ENCODE data around the gene GPR107.

DNA sequence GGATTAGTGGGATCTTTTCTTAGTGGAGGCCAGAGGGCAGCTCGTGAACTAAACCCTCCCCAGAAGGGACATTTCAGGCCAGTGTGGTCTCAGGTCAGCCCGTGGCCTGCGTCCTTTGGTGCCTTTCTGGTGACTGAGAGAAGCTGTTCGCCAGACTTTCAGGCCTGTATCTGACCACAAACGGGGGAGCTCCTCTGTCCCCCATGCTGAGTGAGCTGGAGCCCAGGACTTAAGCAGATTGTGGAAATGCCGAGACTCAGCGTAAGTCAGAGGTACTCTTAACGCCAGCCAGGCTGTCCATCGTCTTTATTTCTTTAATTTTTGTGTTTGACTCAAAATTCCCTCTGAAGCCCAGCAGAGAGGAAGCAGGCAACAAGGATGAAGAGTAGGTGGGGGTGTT is 63.7 kb downstream of the GPR107 start:
- TF ChIP-seq ZNF274 (IDR thresholded peaks at IDR 0.05; ENCODE audit: low read depth, low read length) (no peak), YY1 (IDR thresholded peaks at IDR 0.05; ENCODE audit: insufficient read depth, insufficient read length) (no peak)

Data from NT2/D1 (cell line).